ENCODE results near the gene GPANK1. TPM values are rescaled to one million over a fixed set of nuclear protein-coding genes. Genes with fewer than 3 reads are reported as not detected.

Gene GPANK1
- total RNA-seq, 1 donor from 2014 or later: 10.0 TPM

GRCh38 chr6:31621320-31621939, 43.4 kb downstream of the GPANK1 start:
- TF ChIP-seq CTCF (IDR thresholded peaks at IDR 0.05; ENCODE audit: insufficient read depth, low read length, severe bottlenecking): no peak
- Histone ChIP-seq H3K27me3 (ENCODE audit: control insufficient read depth, insufficient read depth, low read length) (no peaks in the 10 kb centered on the region), H3K4me3 (ENCODE audit: low read depth, low read length) (peak overlapping the region; percentile 73), H3K36me3 (ENCODE audit: control insufficient read depth, insufficient read depth, low read length) (peaks cover 26% of the 10 kb centered on the region)
- DNase-seq (ENCODE audit: low read depth) (no peak), FAIRE-seq (no peak)

- FAIRE-seq: no peak
- no peaks in the 10 kb centered on the region for H3K27me3 ChIP-seq (ENCODE audit: control insufficient read depth, insufficient read depth, low read length)
- peak within 1 kb of the TSS; percentile 73 for H3K4me3 ChIP-seq (ENCODE audit: low read depth, low read length)
- no peak for TF ChIP-seq CTCF (IDR thresholded peaks at IDR 0.05; ENCODE audit: insufficient read depth, low read length, severe bottlenecking)
- no peak for DNase-seq (ENCODE audit: low read depth)
- H3K36me3 ChIP-seq (ENCODE audit: control insufficient read depth, insufficient read depth, low read length): peaks cover 20% of the 10 kb centered on the region
Observed at GRCh38 chr6:31620586-31621319, 44.0 kb downstream of the GPANK1 start, which contains the start of gene PRRC2A. TSS of gene PRRC2A (plus strand) at chr6:31620715. CDS start at chr6:31622790, 2,075 bp downstream.

GRCh38 chr6:31619805-31620585, 44.8 kb downstream of the GPANK1 start:
- Histone ChIP-seq H3K27me3 (ENCODE audit: control insufficient read depth, insufficient read depth, low read length) (no peaks in the 10 kb centered on the region), H3K36me3 (ENCODE audit: control insufficient read depth, insufficient read depth, low read length) (peaks cover 13% of the 10 kb centered on the region), H3K4me3 (ENCODE audit: low read depth, low read length) (peak overlapping the region; percentile 73)
- no peak for TF ChIP-seq CTCF (IDR thresholded peaks at IDR 0.05; ENCODE audit: insufficient read depth, low read length, severe bottlenecking)
- DNase-seq (ENCODE audit: low read depth): peak; percentile 95
- FAIRE-seq: no peak

GRCh38 chr6:31617010-31617409, 47.8 kb downstream of the GPANK1 start:
- DNase-seq (ENCODE audit: low read depth) (peak; percentile 65), FAIRE-seq (no peak)
- TF ChIP-seq CTCF (IDR thresholded peaks at IDR 0.05; ENCODE audit: insufficient read depth, low read length, severe bottlenecking): no peak
- Histone ChIP-seq H3K4me3 (ENCODE audit: low read depth, low read length) (no peak overlapping the region), H3K27me3 (ENCODE audit: control insufficient read depth, insufficient read depth, low read length) (no peaks in the 10 kb centered on the region), H3K36me3 (ENCODE audit: control insufficient read depth, insufficient read depth, low read length) (no peaks in the 10 kb centered on the region)

GRCh38 chr6:31615748-31616147, 49.0 kb downstream of the GPANK1 start:
- no peak overlapping the region for H3K4me3 ChIP-seq (ENCODE audit: low read depth, low read length)

More at GRCh38 chr6:31615748-31616147, 49.0 kb downstream of the GPANK1 start:
- no peak for TF ChIP-seq CTCF (IDR thresholded peaks at IDR 0.05; ENCODE audit: insufficient read depth, low read length, severe bottlenecking)
- DNase-seq (ENCODE audit: low read depth) (no peak), FAIRE-seq (no peak)
- no peaks in the 10 kb centered on the region for H3K27me3 ChIP-seq (ENCODE audit: control insufficient read depth, insufficient read depth, low read length)
- no peaks in the 10 kb centered on the region for H3K36me3 ChIP-seq (ENCODE audit: control insufficient read depth, insufficient read depth, low read length)
